ENCODE results near the gene VSIG4. TPM values are rescaled to one million over a fixed set of nuclear protein-coding genes. Genes with fewer than 3 reads are reported as not detected.

The VSIG4 gene
- total RNA-seq, 1 experiment from 2014 or later: not detected

DNA sequence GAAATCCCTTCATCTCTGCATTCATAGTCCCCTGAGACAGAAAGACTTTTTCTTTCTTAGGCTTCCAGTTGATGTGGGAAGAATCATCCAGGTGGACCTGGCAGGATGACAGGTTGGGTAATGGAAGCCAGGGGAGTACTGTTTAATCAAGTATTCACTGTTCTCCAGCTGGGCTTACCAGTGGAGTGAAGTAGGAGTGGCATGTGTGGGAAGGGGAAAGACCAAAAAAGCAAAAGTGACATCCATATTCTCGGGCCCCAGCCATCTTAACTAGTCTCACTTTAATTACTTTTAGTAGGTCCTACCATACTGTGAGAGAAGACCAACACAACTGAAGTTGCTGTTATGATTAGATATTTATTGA is 18.5 kb downstream of the VSIG4 start:
- no peak overlapping the region for H3K56ac ChIP-seq (ENCODE audit: insufficient read length, low read depth, low read length)
- no peak overlapping the region for H2BK12ac ChIP-seq (ENCODE audit: insufficient read length, low read depth, low read length)
- TF ChIP-seq, protein P1, sequence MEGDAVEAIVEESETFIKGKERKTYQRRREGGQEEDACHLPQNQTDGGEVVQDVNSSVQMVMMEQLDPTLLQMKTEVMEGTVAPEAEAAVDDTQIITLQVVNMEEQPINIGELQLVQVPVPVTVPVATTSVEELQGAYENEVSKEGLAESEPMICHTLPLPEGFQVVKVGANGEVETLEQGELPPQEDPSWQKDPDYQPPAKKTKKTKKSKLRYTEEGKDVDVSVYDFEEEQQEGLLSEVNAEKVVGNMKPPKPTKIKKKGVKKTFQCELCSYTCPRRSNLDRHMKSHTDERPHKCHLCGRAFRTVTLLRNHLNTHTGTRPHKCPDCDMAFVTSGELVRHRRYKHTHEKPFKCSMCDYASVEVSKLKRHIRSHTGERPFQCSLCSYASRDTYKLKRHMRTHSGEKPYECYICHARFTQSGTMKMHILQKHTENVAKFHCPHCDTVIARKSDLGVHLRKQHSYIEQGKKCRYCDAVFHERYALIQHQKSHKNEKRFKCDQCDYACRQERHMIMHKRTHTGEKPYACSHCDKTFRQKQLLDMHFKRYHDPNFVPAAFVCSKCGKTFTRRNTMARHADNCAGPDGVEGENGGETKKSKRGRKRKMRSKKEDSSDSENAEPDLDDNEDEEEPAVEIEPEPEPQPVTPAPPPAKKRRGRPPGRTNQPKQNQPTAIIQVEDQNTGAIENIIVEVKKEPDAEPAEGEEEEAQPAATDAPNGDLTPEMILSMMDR (conservative IDR thresholded peaks at IDR 0.05): no peak
- H2BK5ac ChIP-seq (ENCODE audit: insufficient read length, low read length): no peak overlapping the region
- no peaks in the 10 kb centered on the region for H3K23me2 ChIP-seq (ENCODE audit: insufficient read length, low read depth, low read length, poor library complexity, severe bottlenecking)
- H2BK120ac ChIP-seq (ENCODE audit: low read depth, low read length, poor library complexity, severe bottlenecking): no peak overlapping the region
- Mint-ChIP-seq H3K27me3 (ENCODE audit: low read depth) (peaks cover 2% of the 10 kb centered on the region; the same call in 1 of the 2 replicates), H3K27ac (no peak overlapping the region), H3K9me3 (peaks cover 61 to 66% of the 10 kb centered on the region in 2 experiments), H3K4me1 (no peaks in the 10 kb centered on the region), H3K4me3 (no peak overlapping the region), H3K36me3 (ENCODE audit: insufficient read depth in 1 of 3, low read depth in 3 of 3) (peaks cover 0 to 2% (median 0%) of the 10 kb centered on the region in 3 experiments; a peak in 3 of 7 replicates)
- no peak overlapping the region for H3K23ac ChIP-seq (ENCODE audit: insufficient read length, low read depth, low read length)
- H3K4me1 ChIP-seq (ENCODE audit: insufficient read depth, low read length): no peaks in the 10 kb centered on the region
- H2AFZ ChIP-seq (ENCODE audit: low read length): no peak overlapping the region
- H3K9me3 ChIP-seq (ENCODE audit: control insufficient read depth, low read depth, low read length): peaks cover 61% of the 10 kb centered on the region
- no peak overlapping the region for H3K27ac ChIP-seq (ENCODE audit: insufficient read length, low read depth, low read length)
- no peaks in the 10 kb centered on the region for H4K20me1 ChIP-seq (ENCODE audit: control insufficient read depth, insufficient read depth, insufficient read length)
- no peaks in the 10 kb centered on the region for H3K79me2 ChIP-seq (ENCODE audit: insufficient read depth, low read length)
- no peak overlapping the region for H3K18ac ChIP-seq (ENCODE audit: insufficient read length, low read depth, low read length)
- H2AK5ac ChIP-seq (ENCODE audit: insufficient read length, low read length): no peak overlapping the region
- H3K27me3 ChIP-seq (ENCODE audit: insufficient read depth, low read length): no peaks in the 10 kb centered on the region
- H4K5ac ChIP-seq (ENCODE audit: insufficient read length, low read depth, low read length): no peak overlapping the region
- H3K4me2 ChIP-seq (ENCODE audit: insufficient read depth, insufficient read length, low read length): no peak overlapping the region
- DNase-seq: no peak
- H3K79me1 ChIP-seq (ENCODE audit: insufficient read depth, low read depth, low read length, poor library complexity, severe bottlenecking): no peaks in the 10 kb centered on the region
- no peak overlapping the region for H4K8ac ChIP-seq (replicated peaks; ENCODE audit: insufficient read length, low read depth, low read length)
- H2BK15ac ChIP-seq (ENCODE audit: low read depth, low read length): no peak overlapping the region
- no peak overlapping the region for H3K4ac ChIP-seq (ENCODE audit: low read depth, low read length)
- H3K9ac ChIP-seq (ENCODE audit: extremely low read depth, insufficient read length, low read length): no peak overlapping the region
- H3K14ac ChIP-seq (ENCODE audit: insufficient read depth, low read length): no peak overlapping the region
- H4K91ac ChIP-seq (ENCODE audit: insufficient read length, low read depth, low read length): no peak overlapping the region
- no peak overlapping the region for H2BK20ac ChIP-seq (ENCODE audit: low read depth, low read length, poor library complexity, severe bottlenecking)
- no CpG with 5 or more reads among the region's 1 CpG for WGBS (ENCODE audit: extremely low coverage, insufficient read length, low lambda C conversion rate)
- no peak overlapping the region for H3T11ph ChIP-seq (ENCODE audit: low read length)
